Vagina (tissue), 2 donors: ENCODE measurements around the gene PNMT.

Source experiments
- CTCF ChIP-seq, 3 experiments: fragments of 450-650 bp in 2 of 3; fragments of 200-600 bp in 1 of 3; sonication (generic) in 1 of 3; IDR thresholded peaks; one replicate each; pipeline ENCODE4 v1.5.1; 2017 to 2019; ENCODE audit warnings: antibody characterized with exemption in 3 of 3, mild to moderate bottlenecking in 2 of 3, moderate library complexity in 2 of 3
- POLR2A ChIP-seq, 2 donors: fragments of 450-650 bp; IDR thresholded peaks; one replicate each; pipeline ENCODE4 v1.6.1; 2017; ENCODE audit warnings: antibody characterized with exemption in 2 of 2, mild to moderate bottlenecking in 2 of 2, moderate library complexity in 2 of 2

GRCh38 chr17:39695089-39695474 is 26.8 kb downstream of the PNMT start:
- no peak for TF ChIP-seq CTCF (IDR thresholded peaks at IDR 0.05)
- TF ChIP-seq POLR2A (IDR thresholded peaks at IDR 0.05), result no peak
